OCI-LY1 (cell line): Measurements from ENCODE around the gene CSNK2A3.

Experiments used
- H2AFZ ChIP-seq: fragments of 200-600 bp; sonication (generic), shearing (Covaris generic); 2 replicates; pipeline ENCODE4 v1.6.0; 2014; ENCODE audit warnings: antibody characterized with exemption, mild to moderate bottlenecking, low read length
- H3F3A ChIP-seq: fragments of 200-600 bp; sonication (generic), shearing (Covaris generic); 2 replicates; pipeline ENCODE4 v1.6.0; 2014; ENCODE audit warnings: mild to moderate bottlenecking, antibody characterized with exemption, low read length, moderate library complexity; ENCODE audit not compliant: insufficient read depth
- H3K27ac ChIP-seq: fragments of 200-600 bp; sonication (generic); 2 replicates; pipeline ENCODE4 v1.5.1; 2014; ENCODE audit warnings: low read length, mixed run types, mild to moderate bottlenecking, low read depth; ENCODE audit not compliant: poor library complexity, severe bottlenecking
- H3K27me3 ChIP-seq: fragments of 200-600 bp; sonication (generic); 2 replicates; pipeline ENCODE4 v1.6.0; 2014; ENCODE audit warnings: antibody characterized with exemption, mild to moderate bottlenecking, low read length, moderate library complexity; ENCODE audit not compliant: insufficient read depth
- H3K36me3 ChIP-seq: fragments of 200-600 bp; sonication (generic); 2 replicates; pipeline ENCODE4 v1.6.1; 2014; ENCODE audit warnings: mild to moderate bottlenecking, antibody characterized with exemption, low read length, moderate library complexity, mixed read lengths; ENCODE audit not compliant: insufficient read depth
- H3K4me1 ChIP-seq: fragments of 200-600 bp; sonication (generic); 2 replicates; pipeline ENCODE4 v1.5.1; 2014; ENCODE audit warnings: mild to moderate bottlenecking, low read length, moderate library complexity; ENCODE audit not compliant: insufficient read depth, severe bottlenecking
- H3K4me2 ChIP-seq: fragments of 200-600 bp; sonication (generic), shearing (Covaris generic); 2 replicates; pipeline ENCODE4 v1.6.1; 2014; ENCODE audit warnings: low read length
- H3K4me3 ChIP-seq: fragments of 200-600 bp; sonication (generic); 2 replicates; pipeline ENCODE4 v1.5.1; 2014; ENCODE audit warnings: low read length, low read depth, mild to moderate bottlenecking, mixed read lengths; ENCODE audit not compliant: poor library complexity, severe bottlenecking
- H3K79me2 ChIP-seq: fragments of 200-600 bp; shearing (Covaris generic); 2 replicates; pipeline ENCODE4 v1.6.1; 2016; ENCODE audit warnings: mixed run types, low read length, mixed read lengths; ENCODE audit not compliant: insufficient read depth
- H3K9ac ChIP-seq: fragments of 200-600 bp; sonication (generic), shearing (Covaris generic); 2 replicates; pipeline ENCODE4 v1.6.1; 2014; ENCODE audit warnings: mild to moderate bottlenecking, low read length, mixed read lengths
- H3K9me2 ChIP-seq: fragments of 200-600 bp; sonication (generic), shearing (Covaris generic); 2 replicates; pipeline ENCODE4 v1.6.1; 2014; ENCODE audit warnings: low read depth, mild to moderate bottlenecking, low read length, mixed read lengths
- H3K9me3 ChIP-seq: fragments of 200-600 bp; shearing (Covaris generic); 2 replicates; pipeline ENCODE4 v1.6.1; 2014; ENCODE audit warnings: low read length, mixed read lengths
- H4K20me1 ChIP-seq: fragments of 200-600 bp; sonication (generic), shearing (Covaris generic); 2 replicates; pipeline ENCODE4 v1.6.0; 2016; ENCODE audit warnings: mild to moderate bottlenecking, low read length; ENCODE audit not compliant: insufficient read depth
- EZH2 ChIP-seq: fragments of 200-600 bp; sonication (generic), shearing (Covaris generic); IDR thresholded peaks from 2 replicates; pipeline ENCODE4 v1.8.0; 2017; ENCODE audit warnings: borderline replicate concordance, mixed run types, mild to moderate bottlenecking, antibody characterized with exemption, low read length, moderate library complexity, mixed read lengths
- TF ChIP-seq, protein P1 (sequence below): fragments of 200-600 bp; sonication (generic), shearing (Covaris generic); IDR thresholded peaks from 2 replicates; pipeline ENCODE4 v1.5.1; 2017; ENCODE audit warnings: mild to moderate bottlenecking, antibody characterized with exemption, low read length, moderate library complexity, mixed read lengths

Gene CSNK2A3

DNA sequence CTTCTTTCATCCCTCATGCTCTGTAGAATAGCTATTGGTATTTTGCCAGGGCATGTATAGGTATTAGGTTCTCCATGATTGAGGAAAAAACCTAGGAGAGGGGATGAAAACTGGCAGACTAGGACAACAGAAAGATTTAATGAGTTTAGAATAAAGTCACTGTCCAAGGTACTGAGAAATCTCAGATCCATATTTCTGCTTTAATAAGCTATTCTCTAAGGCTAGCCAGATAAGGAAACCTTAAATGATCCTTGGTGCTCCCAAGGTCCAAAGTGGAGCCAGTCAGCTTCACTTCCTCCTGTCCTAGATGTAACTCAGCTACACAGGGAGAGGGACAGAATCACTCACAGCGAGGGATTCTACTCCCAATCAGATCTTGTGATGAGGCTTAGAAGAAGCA lies 13.7 kb upstream of the CSNK2A3 start:
- Histone ChIP-seq H3K4me1 (no peaks in the 10 kb centered on the region), H3K9ac (no peak overlapping the region), H3F3A (no peaks in the 10 kb centered on the region), H3K4me2 (no peak overlapping the region), H3K79me2 (no peaks in the 10 kb centered on the region), H3K27me3 (no peaks in the 10 kb centered on the region), H3K9me3 (no peaks in the 10 kb centered on the region), H2AFZ (no peak overlapping the region), H4K20me1 (no peaks in the 10 kb centered on the region), H3K36me3 (no peaks in the 10 kb centered on the region), H3K4me3 (no peak overlapping the region), H3K27ac (no peak overlapping the region), H3K9me2 (no peaks in the 10 kb centered on the region)
- TF ChIP-seq EZH2: no peak
- TF ChIP-seq, protein P1, sequence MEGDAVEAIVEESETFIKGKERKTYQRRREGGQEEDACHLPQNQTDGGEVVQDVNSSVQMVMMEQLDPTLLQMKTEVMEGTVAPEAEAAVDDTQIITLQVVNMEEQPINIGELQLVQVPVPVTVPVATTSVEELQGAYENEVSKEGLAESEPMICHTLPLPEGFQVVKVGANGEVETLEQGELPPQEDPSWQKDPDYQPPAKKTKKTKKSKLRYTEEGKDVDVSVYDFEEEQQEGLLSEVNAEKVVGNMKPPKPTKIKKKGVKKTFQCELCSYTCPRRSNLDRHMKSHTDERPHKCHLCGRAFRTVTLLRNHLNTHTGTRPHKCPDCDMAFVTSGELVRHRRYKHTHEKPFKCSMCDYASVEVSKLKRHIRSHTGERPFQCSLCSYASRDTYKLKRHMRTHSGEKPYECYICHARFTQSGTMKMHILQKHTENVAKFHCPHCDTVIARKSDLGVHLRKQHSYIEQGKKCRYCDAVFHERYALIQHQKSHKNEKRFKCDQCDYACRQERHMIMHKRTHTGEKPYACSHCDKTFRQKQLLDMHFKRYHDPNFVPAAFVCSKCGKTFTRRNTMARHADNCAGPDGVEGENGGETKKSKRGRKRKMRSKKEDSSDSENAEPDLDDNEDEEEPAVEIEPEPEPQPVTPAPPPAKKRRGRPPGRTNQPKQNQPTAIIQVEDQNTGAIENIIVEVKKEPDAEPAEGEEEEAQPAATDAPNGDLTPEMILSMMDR: no peak

DNA sequence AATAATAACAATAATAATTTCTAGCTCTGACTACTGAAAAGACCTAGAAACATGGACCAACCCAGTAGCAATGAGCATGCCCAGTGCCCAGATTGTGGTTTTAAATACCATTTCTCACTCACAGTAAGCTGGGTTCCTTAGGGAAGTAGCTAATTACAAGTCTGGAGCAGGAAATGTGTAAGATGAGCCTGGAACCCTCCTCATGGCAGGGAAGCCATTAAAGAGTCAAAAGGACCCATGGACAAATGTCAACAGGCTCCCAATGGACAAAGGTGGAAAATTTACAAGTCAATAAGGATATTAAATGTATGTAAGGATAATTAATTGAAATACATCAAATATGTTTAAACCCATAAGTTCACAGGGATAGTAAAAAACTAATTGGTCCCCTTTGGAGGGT lies 10.6 kb upstream of the CSNK2A3 start:
- H3F3A ChIP-seq: no peaks in the 10 kb centered on the region
- no peak overlapping the region for H3K4me3 ChIP-seq
- H3K27me3 ChIP-seq: no peaks in the 10 kb centered on the region
- H3K4me2 ChIP-seq: no peak overlapping the region
- H3K9ac ChIP-seq: no peak overlapping the region
- H3K4me1 ChIP-seq: no peaks in the 10 kb centered on the region
- H3K9me2 ChIP-seq: no peaks in the 10 kb centered on the region
- no peak overlapping the region for H2AFZ ChIP-seq
- no peaks in the 10 kb centered on the region for H3K79me2 ChIP-seq
- H3K9me3 ChIP-seq: no peaks in the 10 kb centered on the region
- H3K36me3 ChIP-seq: no peaks in the 10 kb centered on the region
- no peaks in the 10 kb centered on the region for H4K20me1 ChIP-seq
- no peak for TF ChIP-seq EZH2
- TF ChIP-seq, protein P1: no peak
- no peak overlapping the region for H3K27ac ChIP-seq

DNA sequence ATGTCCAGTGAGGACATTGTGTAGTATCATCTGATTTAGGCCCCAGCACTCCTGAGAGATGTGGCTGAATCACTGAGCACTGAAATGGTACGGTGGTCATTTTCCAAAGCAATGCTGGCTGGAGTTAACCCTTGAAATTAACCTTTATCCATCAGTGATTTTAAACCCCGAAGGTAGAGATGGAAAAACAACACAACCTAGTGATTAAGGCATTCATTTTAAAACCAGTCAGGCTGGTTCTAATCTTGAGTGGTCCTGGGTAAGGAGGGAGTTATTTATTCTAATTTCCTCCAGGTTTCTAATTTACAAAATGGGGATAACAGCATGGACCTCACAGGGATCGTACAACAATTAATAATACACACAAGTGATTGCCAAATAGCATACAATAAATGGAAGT lies 6.6 kb upstream of the CSNK2A3 start:
- no peak overlapping the region for H3K4me3 ChIP-seq
- no peak overlapping the region for H3K4me2 ChIP-seq
- TF ChIP-seq, protein P1: no peak
- no peak for TF ChIP-seq EZH2
- H3K27me3 ChIP-seq: no peaks in the 10 kb centered on the region
- no peak overlapping the region for H3K9ac ChIP-seq
- H3F3A ChIP-seq: no peaks in the 10 kb centered on the region
- no peaks in the 10 kb centered on the region for H3K36me3 ChIP-seq
- no peaks in the 10 kb centered on the region for H3K9me3 ChIP-seq
- H3K27ac ChIP-seq: no peak overlapping the region
- no peaks in the 10 kb centered on the region for H3K79me2 ChIP-seq
- H3K4me1 ChIP-seq: no peaks in the 10 kb centered on the region
- H2AFZ ChIP-seq: no peak overlapping the region
- no peaks in the 10 kb centered on the region for H3K9me2 ChIP-seq
- H4K20me1 ChIP-seq: no peaks in the 10 kb centered on the region
